ENCODE measurements around the gene CPA3. TPM values are rescaled to one million over a fixed set of nuclear protein-coding genes. Genes with fewer than 3 reads are reported as not detected.

Gene CPA3
- total and polyA plus RNA-seq, 4 donors, result 0.42 to 8.6 (median 1.9) TPM; not detected in 1

GRCh38 chr3:148880681-148881080 is 15.6 kb downstream of the CPA3 start:
- Histone ChIP-seq H3K9ac (ENCODE audit: low read depth in 1 of 2, low read length in 2 of 2) (no peak overlapping the region), H3K4me3 (ENCODE audit: low read depth in 1 of 3, low read length in 3 of 3) (no peak overlapping the region), H3K9me3 (ENCODE audit: control insufficient read depth in 4 of 4, low read length in 3 of 4) (no peaks in the 10 kb centered on the region), H3K27me3 (ENCODE audit: control insufficient read depth in 4 of 4, insufficient read depth in 4 of 4, low read length in 3 of 4) (no peaks in the 10 kb centered on the region), H3K27ac (ENCODE audit: low read depth in 1 of 2, low read length in 2 of 2) (no peak overlapping the region), H3K36me3 (ENCODE audit: control insufficient read depth in 4 of 4, insufficient read depth in 3 of 4, low read depth in 1 of 4, low read length in 3 of 4) (no peaks in the 10 kb centered on the region), H3K4me1 (ENCODE audit: control insufficient read depth in 4 of 4, insufficient read depth in 4 of 4, low read length in 3 of 4) (no peaks in the 10 kb centered on the region)
- no peak for TF ChIP-seq REST (IDR thresholded peaks at IDR 0.05)
- TF ChIP-seq CTCF (IDR thresholded peaks at IDR 0.05; ENCODE audit: low read depth, low read length, missing input control), result peak; percentile 8
- no peak for DNase-seq (ENCODE audit: low spot score)

- WGBS, result 84% methylated on average over 2 of the region's 2 CpGs
- Histone ChIP-seq H3K4me3 (ENCODE audit: low read depth in 1 of 3, low read length in 3 of 3) (no peak overlapping the region), H3K27me3 (ENCODE audit: control insufficient read depth in 4 of 4, insufficient read depth in 4 of 4, low read length in 3 of 4) (no peaks in the 10 kb centered on the region), H3K36me3 (ENCODE audit: control insufficient read depth in 4 of 4, insufficient read depth in 3 of 4, low read depth in 1 of 4, low read length in 3 of 4) (no peaks in the 10 kb centered on the region), H3K9me3 (ENCODE audit: control insufficient read depth in 4 of 4, low read length in 3 of 4) (no peaks in the 10 kb centered on the region), H3K4me1 (ENCODE audit: control insufficient read depth in 4 of 4, insufficient read depth in 4 of 4, low read length in 3 of 4) (no peaks in the 10 kb centered on the region), H3K27ac (ENCODE audit: low read depth in 1 of 2, low read length in 2 of 2) (no peak overlapping the region), H3K9ac (ENCODE audit: low read depth in 1 of 2, low read length in 2 of 2) (no peak overlapping the region)
- no peak for DNase-seq (ENCODE audit: low spot score)
- no peak for TF ChIP-seq FOXA1 (IDR thresholded peaks at IDR 0.05)
- no peak for TF ChIP-seq TAF1 (conservative IDR thresholded peaks at IDR 0.05)
- TF ChIP-seq GABPA (IDR thresholded peaks at IDR 0.05 in 1 of 2, conservative IDR thresholded peaks at IDR 0.05 in 1 of 2), result no peak
- no peak for TF ChIP-seq RAD21 (IDR thresholded peaks at IDR 0.05)
- no peak for TF ChIP-seq FOXA2 (IDR thresholded peaks at IDR 0.05)
- no peak for TF ChIP-seq HNF4A (conservative IDR thresholded peaks at IDR 0.05)
- no peak for TF ChIP-seq HNF4G (IDR thresholded peaks at IDR 0.05)
- no peak for TF ChIP-seq RXRA (IDR thresholded peaks at IDR 0.05)
Observed at GRCh38 chr3:148881286-148881685, 16.2 kb downstream of the CPA3 start.

- 32% methylated on average over 4 of the region's 4 CpGs for WGBS
- H3K9me3 ChIP-seq (ENCODE audit: control insufficient read depth in 4 of 4, low read length in 3 of 4), result no peaks in the 10 kb centered on the region
- no peak for DNase-seq (ENCODE audit: low spot score)
- no peaks in the 10 kb centered on the region for H3K4me1 ChIP-seq (ENCODE audit: control insufficient read depth in 4 of 4, insufficient read depth in 4 of 4, low read length in 3 of 4)
- no peak overlapping the region for H3K4me3 ChIP-seq (ENCODE audit: low read depth in 1 of 3, low read length in 3 of 3)
- H3K36me3 ChIP-seq (ENCODE audit: control insufficient read depth in 4 of 4, insufficient read depth in 3 of 4, low read depth in 1 of 4, low read length in 3 of 4), result no peaks in the 10 kb centered on the region
- H3K9ac ChIP-seq (ENCODE audit: low read depth in 1 of 2, low read length in 2 of 2), result no peak overlapping the region
- TF ChIP-seq YY1 (IDR thresholded peaks at IDR 0.05) (no peak), REST (IDR thresholded peaks at IDR 0.05) (no peak), JUND (IDR thresholded peaks at IDR 0.05) (no peak), MAX (IDR thresholded peaks at IDR 0.05) (no peak), ATF3 (IDR thresholded peaks at IDR 0.05) (no peak)
- no peak overlapping the region for H3K27ac ChIP-seq (ENCODE audit: low read depth in 1 of 2, low read length in 2 of 2)
- no peaks in the 10 kb centered on the region for H3K27me3 ChIP-seq (ENCODE audit: control insufficient read depth in 4 of 4, insufficient read depth in 4 of 4, low read length in 3 of 4)
Observed at GRCh38 chr3:148882288-148882687, 17.2 kb downstream of the CPA3 start.

Data from liver (tissue), 9 donors.